ENCODE measurements around the gene HBS1L.

Gene HBS1L

DNA sequence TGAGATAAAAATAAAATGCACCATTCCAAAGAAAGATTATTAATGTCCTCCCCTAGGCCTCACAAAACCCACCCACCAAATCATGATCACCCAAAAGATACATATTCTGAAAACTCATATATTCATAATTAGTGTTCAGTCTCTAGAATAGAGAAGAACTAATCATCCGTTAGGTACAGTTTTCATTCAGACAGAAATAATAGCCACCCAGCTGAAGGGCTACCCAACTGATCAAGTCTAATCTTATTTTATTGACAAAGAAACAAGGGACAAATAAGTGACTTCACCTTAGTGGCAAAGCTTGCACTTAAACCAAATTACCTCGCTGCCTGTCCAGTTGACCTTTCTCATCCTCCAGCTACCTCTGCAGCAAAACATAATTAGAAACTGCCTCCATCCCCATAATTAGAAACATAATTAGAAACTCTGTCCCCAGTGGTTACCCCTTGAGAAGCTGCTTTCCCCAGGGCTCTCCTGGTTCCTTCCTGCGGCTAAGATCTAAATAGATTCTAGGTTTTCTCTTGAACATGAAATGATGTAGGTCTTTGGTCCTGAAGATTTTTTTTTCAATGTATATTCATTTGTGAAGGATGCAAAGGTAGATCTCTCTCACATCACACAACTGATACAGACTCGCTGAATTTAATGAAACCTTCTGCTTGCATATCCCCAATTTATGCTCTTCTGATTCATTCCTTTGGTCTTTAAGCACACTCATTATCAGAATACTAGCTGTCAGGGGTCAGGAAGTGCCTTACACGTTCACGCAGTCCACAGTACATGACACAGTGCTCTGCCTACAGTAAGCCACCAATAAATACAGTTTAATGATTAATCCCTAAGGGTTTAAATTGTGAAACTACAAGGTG is 46.3 kb downstream of the HBS1L start:
- Histone ChIP-seq H3K9me3 (replicated peaks in 1 of 2; ENCODE audit: control insufficient read depth in 2 of 2, insufficient read depth in 1 of 2, low read depth in 1 of 2, low read length in 2 of 2) (no peaks in the 10 kb centered on the region), H3K4me2 (ENCODE audit: insufficient read depth, low read length, poor library complexity, severe bottlenecking) (no peak overlapping the region), H2BK120ac (ENCODE audit: low read depth, low read length) (no peak overlapping the region), H3K14ac (ENCODE audit: low read length) (no peak overlapping the region), H4K91ac (ENCODE audit: low read depth, low read length, poor library complexity) (no peak overlapping the region), H3K36me3 (replicated peaks in 1 of 2; ENCODE audit: control insufficient read depth in 2 of 2, insufficient read depth in 2 of 2, low read length in 2 of 2) (peaks cover 0 to 6% of the 10 kb centered on the region in 2 donors), H2BK12ac (ENCODE audit: low read length) (no peak overlapping the region), H3K4ac (ENCODE audit: low read length) (no peak overlapping the region), H3K4me3 (ENCODE audit: low read length in 2 of 2) (no peak overlapping the region), H3K4me1 (ENCODE audit: control insufficient read depth in 2 of 2, insufficient read depth in 1 of 2, low read depth in 1 of 2, low read length in 2 of 2) (peaks cover 0 to 3% of the 10 kb centered on the region in 2 donors), H3K27ac (replicated peaks; ENCODE audit: low read length) (no peak overlapping the region), H3K79me1 (ENCODE audit: low read depth, low read length) (no peaks in the 10 kb centered on the region), H3K23ac (ENCODE audit: low read depth, low read length, poor library complexity) (no peak overlapping the region), H2BK5ac (ENCODE audit: low read length) (no peak overlapping the region), H4K8ac (ENCODE audit: low read depth, low read length) (no peak overlapping the region), H2AFZ (ENCODE audit: low read length) (no peak overlapping the region), H3K27me3 (ENCODE audit: control insufficient read depth in 3 of 3, insufficient read depth in 3 of 3, low read depth in 1 of 3, low read length in 3 of 3) (no peaks in the 10 kb centered on the region), H2BK15ac (ENCODE audit: low read length) (no peak overlapping the region), H3K9ac (ENCODE audit: low read depth, low read length, poor library complexity) (no peak overlapping the region), H3K18ac (ENCODE audit: low read length) (no peak overlapping the region), H2AK5ac (ENCODE audit: low read depth, low read length) (no peak overlapping the region)
- no CpG with 5 or more reads among the region's 6 CpGs for WGBS, 2 donors (ENCODE audit: extremely low coverage in 2 of 2, insufficient read length in 2 of 2, insufficient replicate concordance in 1 of 2)
- no peak for DNase-seq (ENCODE audit: low spot score)

DNA sequence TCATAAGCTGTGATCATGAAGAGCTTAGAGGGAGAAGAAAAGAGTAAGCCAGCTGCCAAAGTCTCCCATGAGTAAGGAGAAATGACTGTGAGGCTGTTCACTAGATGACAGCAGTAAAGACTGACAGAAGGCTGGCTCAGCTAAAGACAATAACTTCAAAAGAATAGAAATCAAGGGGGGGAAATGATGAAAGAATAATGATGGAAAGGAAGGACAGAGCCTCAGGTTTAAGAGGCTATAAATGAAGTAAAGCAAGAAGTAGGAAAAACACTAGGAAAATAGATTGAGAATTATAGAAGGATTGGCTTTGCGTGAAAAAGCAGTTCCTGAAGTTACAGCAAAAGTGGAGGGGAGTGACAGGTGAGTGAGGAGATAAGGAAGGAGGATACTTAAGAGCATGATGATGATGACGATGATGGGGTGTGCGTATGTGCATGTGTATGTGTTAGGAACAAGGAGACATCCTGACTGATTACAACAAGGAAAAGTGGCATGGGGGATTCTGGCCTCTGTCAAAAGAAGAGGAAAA is 48.2 kb downstream of the HBS1L start:
- H2AFZ ChIP-seq (ENCODE audit: low read length): no peak overlapping the region
- H3K4ac ChIP-seq (ENCODE audit: low read length): no peak overlapping the region
- H3K18ac ChIP-seq (ENCODE audit: low read length): no peak overlapping the region
- WGBS, 2 donors (ENCODE audit: extremely low coverage in 2 of 2, insufficient read length in 2 of 2, insufficient replicate concordance in 1 of 2): no CpG with 5 or more reads among the region's 3 CpGs
- no peaks in the 10 kb centered on the region for H3K9me3 ChIP-seq (replicated peaks in 1 of 2; ENCODE audit: control insufficient read depth in 2 of 2, insufficient read depth in 1 of 2, low read depth in 1 of 2, low read length in 2 of 2)
- H2BK15ac ChIP-seq (ENCODE audit: low read length): no peak overlapping the region
- H2BK12ac ChIP-seq (ENCODE audit: low read length): no peak overlapping the region
- DNase-seq (ENCODE audit: low spot score): no peak
- no peaks in the 10 kb centered on the region for H3K27me3 ChIP-seq (ENCODE audit: control insufficient read depth in 3 of 3, insufficient read depth in 3 of 3, low read depth in 1 of 3, low read length in 3 of 3)
- H4K91ac ChIP-seq (ENCODE audit: low read depth, low read length, poor library complexity): no peak overlapping the region
- no peak overlapping the region for H3K9ac ChIP-seq (ENCODE audit: low read depth, low read length, poor library complexity)
- H3K14ac ChIP-seq (ENCODE audit: low read length): no peak overlapping the region
- H3K36me3 ChIP-seq (replicated peaks in 1 of 2; ENCODE audit: control insufficient read depth in 2 of 2, insufficient read depth in 2 of 2, low read length in 2 of 2): peaks cover 0 to 17% of the 10 kb centered on the region in 2 donors
- H2BK5ac ChIP-seq (ENCODE audit: low read length): no peak overlapping the region
- H3K79me1 ChIP-seq (ENCODE audit: low read depth, low read length): no peaks in the 10 kb centered on the region
- no peak overlapping the region for H2BK120ac ChIP-seq (ENCODE audit: low read depth, low read length)
- no peak overlapping the region for H3K4me3 ChIP-seq (ENCODE audit: low read length in 2 of 2)
- H2AK5ac ChIP-seq (ENCODE audit: low read depth, low read length): no peak overlapping the region
- no peak overlapping the region for H4K8ac ChIP-seq (ENCODE audit: low read depth, low read length)
- no peak overlapping the region for H3K4me2 ChIP-seq (ENCODE audit: insufficient read depth, low read length, poor library complexity, severe bottlenecking)
- H3K4me1 ChIP-seq (ENCODE audit: control insufficient read depth in 2 of 2, insufficient read depth in 1 of 2, low read depth in 1 of 2, low read length in 2 of 2): peaks cover 0 to 3% of the 10 kb centered on the region in 2 donors
- no peak overlapping the region for H3K23ac ChIP-seq (ENCODE audit: low read depth, low read length, poor library complexity)
- H3K27ac ChIP-seq (replicated peaks; ENCODE audit: low read length): no peak overlapping the region

DNA sequence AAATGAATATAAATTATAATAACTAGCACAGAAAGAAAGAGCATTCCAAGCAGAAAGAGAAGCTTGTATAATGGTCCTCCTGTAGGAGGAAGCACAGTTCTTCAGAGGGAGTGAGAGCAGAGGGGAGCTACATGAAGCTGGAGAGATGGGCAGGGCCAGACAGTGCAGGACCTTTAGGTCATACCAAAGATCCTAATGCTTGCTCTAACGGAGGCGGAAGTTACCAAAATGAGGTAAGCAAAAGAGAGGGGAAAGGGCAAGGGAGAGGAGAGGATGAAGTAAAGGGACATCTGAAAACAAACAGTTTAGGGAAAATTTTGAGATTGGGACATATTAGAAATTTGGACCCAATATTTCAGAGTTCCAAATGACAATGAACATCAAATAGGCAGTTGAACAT is 50.2 kb downstream of the HBS1L start:
- H2BK5ac ChIP-seq (ENCODE audit: low read length): no peak overlapping the region
- no peak overlapping the region for H3K9ac ChIP-seq (ENCODE audit: low read depth, low read length, poor library complexity)
- no peak for DNase-seq (ENCODE audit: low spot score)
- H3K18ac ChIP-seq (ENCODE audit: low read length): no peak overlapping the region
- H2AK5ac ChIP-seq (ENCODE audit: low read depth, low read length): no peak overlapping the region
- H2BK120ac ChIP-seq (ENCODE audit: low read depth, low read length): no peak overlapping the region
- H3K14ac ChIP-seq (ENCODE audit: low read length): no peak overlapping the region
- no peak overlapping the region for H3K4me2 ChIP-seq (ENCODE audit: insufficient read depth, low read length, poor library complexity, severe bottlenecking)
- no peaks in the 10 kb centered on the region for H3K9me3 ChIP-seq (replicated peaks in 1 of 2; ENCODE audit: control insufficient read depth in 2 of 2, insufficient read depth in 1 of 2, low read depth in 1 of 2, low read length in 2 of 2)
- no peak overlapping the region for H2BK15ac ChIP-seq (ENCODE audit: low read length)
- H2BK12ac ChIP-seq (ENCODE audit: low read length): no peak overlapping the region
- H4K8ac ChIP-seq (ENCODE audit: low read depth, low read length): no peak overlapping the region
- no peak overlapping the region for H4K91ac ChIP-seq (ENCODE audit: low read depth, low read length, poor library complexity)
- no peak overlapping the region for H2AFZ ChIP-seq (ENCODE audit: low read length)
- H3K27me3 ChIP-seq (ENCODE audit: control insufficient read depth in 3 of 3, insufficient read depth in 3 of 3, low read depth in 1 of 3, low read length in 3 of 3): no peaks in the 10 kb centered on the region
- no peaks in the 10 kb centered on the region for H3K79me1 ChIP-seq (ENCODE audit: low read depth, low read length)
- H3K4me3 ChIP-seq (ENCODE audit: low read length in 2 of 2): no peak overlapping the region
- peaks cover 0 to 21% of the 10 kb centered on the region in 2 donors for H3K36me3 ChIP-seq (replicated peaks in 1 of 2; ENCODE audit: control insufficient read depth in 2 of 2, insufficient read depth in 2 of 2, low read length in 2 of 2)
- no CpG with 5 or more reads among the region's 2 CpGs for WGBS, 2 donors (ENCODE audit: extremely low coverage in 2 of 2, insufficient read length in 2 of 2, insufficient replicate concordance in 1 of 2)
- peaks cover 0 to 3% of the 10 kb centered on the region in 2 donors for H3K4me1 ChIP-seq (ENCODE audit: control insufficient read depth in 2 of 2, insufficient read depth in 1 of 2, low read depth in 1 of 2, low read length in 2 of 2)
- H3K4ac ChIP-seq (ENCODE audit: low read length): no peak overlapping the region
- no peak overlapping the region for H3K27ac ChIP-seq (replicated peaks; ENCODE audit: low read length)
- no peak overlapping the region for H3K23ac ChIP-seq (ENCODE audit: low read depth, low read length, poor library complexity)

DNA sequence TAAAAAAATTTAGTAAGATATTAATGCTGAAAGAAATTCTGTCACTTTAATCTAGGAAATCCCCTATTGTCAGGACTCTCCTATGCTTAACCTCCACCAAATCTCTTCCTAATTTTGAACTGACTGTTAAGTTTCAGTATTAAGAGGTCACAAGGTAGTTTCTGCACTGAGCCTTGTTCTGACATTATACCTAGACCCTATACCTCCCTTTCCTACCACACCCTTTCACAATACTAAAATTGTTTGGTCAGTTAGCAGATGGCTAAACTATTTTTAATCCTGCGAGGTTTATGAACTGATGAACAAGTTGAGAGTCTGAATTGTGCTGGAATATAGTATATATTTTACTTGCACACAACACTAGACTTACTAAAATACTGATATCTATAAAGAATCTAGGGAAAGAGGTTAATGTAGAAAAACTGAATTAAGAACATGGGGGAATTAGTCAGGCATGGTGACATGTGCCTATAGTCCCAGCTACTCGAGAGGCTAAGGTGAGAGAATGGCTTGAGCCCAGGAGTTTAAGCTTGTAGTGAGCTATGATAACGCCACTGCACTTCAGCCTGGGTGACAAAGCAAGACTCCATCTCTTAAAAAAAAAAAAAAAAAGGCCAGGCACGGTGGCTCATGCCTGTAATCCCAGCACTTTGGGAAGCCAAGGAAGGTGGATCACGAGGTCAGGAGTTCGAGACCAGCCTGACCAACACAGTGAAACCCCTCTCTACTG is 51.5 kb downstream of the HBS1L start:
- Histone ChIP-seq H3K9me3 (replicated peaks in 1 of 2; ENCODE audit: control insufficient read depth in 2 of 2, insufficient read depth in 1 of 2, low read depth in 1 of 2, low read length in 2 of 2) (no peaks in the 10 kb centered on the region), H2AFZ (ENCODE audit: low read length) (no peak overlapping the region), H2BK15ac (ENCODE audit: low read length) (no peak overlapping the region), H4K91ac (ENCODE audit: low read depth, low read length, poor library complexity) (no peak overlapping the region), H3K4me1 (ENCODE audit: control insufficient read depth in 2 of 2, insufficient read depth in 1 of 2, low read depth in 1 of 2, low read length in 2 of 2) (peaks cover 0 to 2% of the 10 kb centered on the region in 2 donors), H2AK5ac (ENCODE audit: low read depth, low read length) (no peak overlapping the region), H3K36me3 (replicated peaks in 1 of 2; ENCODE audit: control insufficient read depth in 2 of 2, insufficient read depth in 2 of 2, low read length in 2 of 2) (peaks cover 0 to 23% of the 10 kb centered on the region in 2 donors), H3K4me3 (ENCODE audit: low read length in 2 of 2) (no peak overlapping the region), H2BK12ac (ENCODE audit: low read length) (no peak overlapping the region), H3K18ac (ENCODE audit: low read length) (no peak overlapping the region), H2BK120ac (ENCODE audit: low read depth, low read length) (no peak overlapping the region), H3K9ac (ENCODE audit: low read depth, low read length, poor library complexity) (no peak overlapping the region), H3K4me2 (ENCODE audit: insufficient read depth, low read length, poor library complexity, severe bottlenecking) (no peak overlapping the region), H3K27me3 (ENCODE audit: control insufficient read depth in 3 of 3, insufficient read depth in 3 of 3, low read depth in 1 of 3, low read length in 3 of 3) (no peaks in the 10 kb centered on the region), H2BK5ac (ENCODE audit: low read length) (no peak overlapping the region), H3K4ac (ENCODE audit: low read length) (no peak overlapping the region), H3K27ac (replicated peaks; ENCODE audit: low read length) (no peak overlapping the region), H4K8ac (ENCODE audit: low read depth, low read length) (no peak overlapping the region), H3K79me1 (ENCODE audit: low read depth, low read length) (no peaks in the 10 kb centered on the region), H3K14ac (ENCODE audit: low read length) (no peak overlapping the region), H3K23ac (ENCODE audit: low read depth, low read length, poor library complexity) (no peak overlapping the region)
- no peak for DNase-seq (ENCODE audit: low spot score)
- no CpG with 5 or more reads among the region's 6 CpGs for WGBS, 2 donors (ENCODE audit: extremely low coverage in 2 of 2, insufficient read length in 2 of 2, insufficient replicate concordance in 1 of 2)
